ENCODE results near the gene IRGQ. TPM values are rescaled to one million over a fixed set of nuclear protein-coding genes. Genes with fewer than 3 reads are reported as not detected.
A peak's percentile ranks its signal among the peaks of the same experiment; 100 is the strongest.

The IRGQ gene
- total RNA-seq, 1 donor from 2014 or later = 13.1 TPM

GRCh38 chr19:43598445-43599240, 2.7 kb upstream of the IRGQ start:
- H3K36me3 Mint-ChIP-seq (ENCODE audit: low read depth) = peaks cover 49% of the 10 kb centered on the region
- DNase-seq = no peak
- ChIA-PET CTCF (no interaction called here), POLR2A (no interaction called here)
- no peak for ATAC-seq (ENCODE audit: low read depth)
- no peaks in the 10 kb centered on the region for H3K9me3 Mint-ChIP-seq
- H3K4me3 Mint-ChIP-seq = no peak overlapping the region
- intact Hi-C loops (cut with micrococcal nuclease) = loop anchor here (5.0 to 10.0 kb wide), 2 partner anchors 39 to 186 kb away; partner anchors contain the start of genes CADM4 and KCNN4
- no peaks in the 10 kb centered on the region for H3K27me3 Mint-ChIP-seq
- no peak overlapping the region for H3K27ac Mint-ChIP-seq
- TF ChIP-seq, protein P1, sequence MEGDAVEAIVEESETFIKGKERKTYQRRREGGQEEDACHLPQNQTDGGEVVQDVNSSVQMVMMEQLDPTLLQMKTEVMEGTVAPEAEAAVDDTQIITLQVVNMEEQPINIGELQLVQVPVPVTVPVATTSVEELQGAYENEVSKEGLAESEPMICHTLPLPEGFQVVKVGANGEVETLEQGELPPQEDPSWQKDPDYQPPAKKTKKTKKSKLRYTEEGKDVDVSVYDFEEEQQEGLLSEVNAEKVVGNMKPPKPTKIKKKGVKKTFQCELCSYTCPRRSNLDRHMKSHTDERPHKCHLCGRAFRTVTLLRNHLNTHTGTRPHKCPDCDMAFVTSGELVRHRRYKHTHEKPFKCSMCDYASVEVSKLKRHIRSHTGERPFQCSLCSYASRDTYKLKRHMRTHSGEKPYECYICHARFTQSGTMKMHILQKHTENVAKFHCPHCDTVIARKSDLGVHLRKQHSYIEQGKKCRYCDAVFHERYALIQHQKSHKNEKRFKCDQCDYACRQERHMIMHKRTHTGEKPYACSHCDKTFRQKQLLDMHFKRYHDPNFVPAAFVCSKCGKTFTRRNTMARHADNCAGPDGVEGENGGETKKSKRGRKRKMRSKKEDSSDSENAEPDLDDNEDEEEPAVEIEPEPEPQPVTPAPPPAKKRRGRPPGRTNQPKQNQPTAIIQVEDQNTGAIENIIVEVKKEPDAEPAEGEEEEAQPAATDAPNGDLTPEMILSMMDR (IDR thresholded peaks at IDR 0.05) = no peak
- H3K4me1 Mint-ChIP-seq = peaks cover 39% of the 10 kb centered on the region

GRCh38 chr19:43597876-43598275, 1.9 kb upstream of the IRGQ start:
- ATAC-seq (ENCODE audit: low read depth) (no peak), DNase-seq (no peak)
- H3K9me3 Mint-ChIP-seq = no peaks in the 10 kb centered on the region
- peak overlapping the region; percentile 98 for H3K4me3 Mint-ChIP-seq
- H3K27me3 Mint-ChIP-seq = no peaks in the 10 kb centered on the region
- TF ChIP-seq, protein P1 (IDR thresholded peaks at IDR 0.05) = no peak
- H3K36me3 Mint-ChIP-seq (ENCODE audit: low read depth) = peaks cover 54% of the 10 kb centered on the region
- intact Hi-C loops (cut with micrococcal nuclease) = loop anchor here (5.0 to 10.0 kb wide), 2 partner anchors 39 to 187 kb away; partner anchors contain the start of genes CADM4 and KCNN4
- CTCF ChIA-PET = interaction anchor here (0.7 to 5.4 kb wide), 2 partner anchors 41 to 148 kb away, joined by 4 to 92 read pairs; no protein-coding TSS in a partner anchor
- H3K4me1 Mint-ChIP-seq = peaks cover 42% of the 10 kb centered on the region
- POLR2A ChIA-PET = interaction anchor here (2.6 kb wide), 1 partner anchor 156 kb away, joined by 12 read pairs; the partner anchor contains the start of gene SMG9
- H3K27ac Mint-ChIP-seq = peak overlapping the region; percentile 98

GRCh38 chr19:43596842-43597461, 1.0 kb upstream of the IRGQ start:
- Mint-ChIP-seq H3K4me1 (peaks cover 42% of the 10 kb centered on the region), H3K27ac (peak overlapping the region; percentile 98), H3K36me3 (ENCODE audit: low read depth) (peaks cover 53% of the 10 kb centered on the region), H3K27me3 (no peaks in the 10 kb centered on the region), H3K4me3 (peak overlapping the region; percentile 98), H3K9me3 (no peaks in the 10 kb centered on the region)
- TF ChIP-seq, protein P1 (IDR thresholded peaks at IDR 0.05) = no peak
- ATAC-seq (ENCODE audit: low read depth) = no peak
- no peak for DNase-seq
- intact Hi-C loops (cut with micrococcal nuclease) = loop anchor here (1.0 to 10.0 kb wide), 8 partner anchors 22 to 188 kb away; partner anchors contain the start of genes CADM4, KCNN4, PINLYP and XRCC1
- CTCF ChIA-PET = interaction anchor here (2.0 to 5.4 kb wide), 4 partner anchors 22 to 150 kb away, joined by 8 to 92 read pairs (median 34); partner anchors contain the start of genes PINLYP, XRCC1 and ZNF575
- POLR2A ChIA-PET = interaction anchor here (0.9 to 3.4 kb wide), 7 partner anchors 22 to 157 kb away, joined by 3 to 28 read pairs (median 7); partner anchors contain the start of genes PINLYP, SMG9, XRCC1 and ZNF428

DNA sequence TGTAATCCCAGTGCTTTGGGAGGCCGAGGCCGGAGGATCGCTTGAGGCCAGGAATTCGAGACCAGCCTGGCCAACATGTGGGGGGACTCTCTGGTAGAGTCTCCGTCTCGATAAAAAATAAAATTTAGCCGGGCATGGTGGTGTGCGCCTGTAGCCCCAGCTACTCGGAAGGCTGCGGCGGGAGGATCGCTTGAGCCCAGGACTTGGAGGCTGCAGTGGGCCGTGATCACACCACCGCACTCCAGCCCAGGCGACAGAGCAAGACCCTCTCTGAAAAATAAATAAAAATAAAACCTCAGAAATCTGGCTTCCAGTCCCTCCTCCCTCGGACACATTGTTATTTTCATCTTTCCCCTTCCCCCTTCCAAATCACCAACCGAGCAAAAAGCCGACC, 332 bp downstream of the IRGQ start:
- ATAC-seq (ENCODE audit: low read depth) = peak; percentile 19

More for the DNA sequence above, 332 bp downstream of the IRGQ start:
- H3K27me3 Mint-ChIP-seq = no peaks in the 10 kb centered on the region
- intact Hi-C loops (cut with micrococcal nuclease) = loop anchor here (1.0 to 10.0 kb wide), 3 partner anchors 42 to 189 kb away; partner anchors contain the start of genes CADM4 and KCNN4
- TF ChIP-seq, protein P1 (IDR thresholded peaks at IDR 0.05) = no peak
- H3K4me1 Mint-ChIP-seq = peaks cover 46% of the 10 kb centered on the region
- ChIA-PET POLR2A (interaction anchor here (0.6 to 3.4 kb wide), 15 partner anchors 11 to 190 kb away, joined by 3 to 28 read pairs (median 4); partner anchors contain the start of genes KCNN4, PINLYP, SMG9 and XRCC1), CTCF (interaction anchor here (0.6 to 5.4 kb wide), 7 partner anchors 21 to 148 kb away, joined by 3 to 92 read pairs (median 8); partner anchors contain the start of genes PHLDB3, PINLYP, XRCC1 and ZNF575)
- peak overlapping the region; percentile 98 for H3K4me3 Mint-ChIP-seq
- no peak for DNase-seq
- H3K9me3 Mint-ChIP-seq = no peaks in the 10 kb centered on the region
- peak overlapping the region; percentile 98 for H3K27ac Mint-ChIP-seq
- H3K36me3 Mint-ChIP-seq (ENCODE audit: low read depth) = peaks cover 51% of the 10 kb centered on the region

Data from activated B cell treated with CpG ODN at 0.5 μM for 24 hours (primary cell).